K562 (cell line): ENCODE measurements around the gene NTSR1. TPM values are rescaled to one million over a fixed set of nuclear protein-coding genes. Genes with fewer than 3 reads are reported as not detected.

Experiments
- ATAC-seq: fragments of 200-7000 bp; cut with Tn5 transposase; 3 replicates; pipeline ENCODE4 v1.9.1; 2020; ENCODE audit warnings: moderate library complexity
- BruUV-seq: library from RNA; stranded (reverse); fragments of 400-500 nt; replicated peaks from 2 replicates; lab custom pipeline; 2021; lab: Mats Ljungman, UMichigan
- CTCF ChIA-PET: fragments of 300-600 bp; formaldehyde crosslinking; extraction: SDS; loops from one replicate; lab custom pipeline; 2021; ENCODE audit warnings: low intra/inter-chr PET ratio; lab: Yijun Ruan, JAX
- POLR2A ChIA-PET: fragments of 300-600, 350-650 bp; sonication (Branson Sonifier 250); formaldehyde crosslinking; extraction: SDS; loops from one replicate; lab custom pipeline; 2021; ENCODE audit warnings: antibody characterized with exemption, inconsistent platforms; lab: Yijun Ruan, JAX
- DNase-seq, 4 experiments: peaks; one replicate each; pipeline versions ENCODE4 v3.0.0 to v3.0.0-alpha.2; 2011 to 2018; ENCODE audit warnings: low spot score in 3 of 4, mixed read lengths in 3 of 4; ENCODE audit errors: extremely low read depth in 1 of 4
- FAIRE-seq: peaks from 2 replicates; lab custom pipeline; 2011; peaks lifted over from hg19 to GRCh38; lab: Jason Lieb, UNC
- H2AFZ ChIP-seq: 2 replicates; pipeline ENCODE4 v1.6.0; 2011; ENCODE audit warnings: low read depth, low read length, control low read depth, inconsistent platforms
- H3K27ac ChIP-seq: fragments of 200-600 bp; 3 replicates; pipeline ENCODE4 v1.8.0; 2011; ENCODE audit warnings: low read depth, mild to moderate bottlenecking, control low read depth, inconsistent platforms, low read length, moderate library complexity, mixed read lengths; ENCODE audit errors: extremely low read depth
- H3K27me3 ChIP-seq, 2 experiments: fragments of 300-600 bp in 1 of 2; 2 replicates in 1 of 2; 3 replicates in 1 of 2; pipeline versions ENCODE4 v1.6.0 to v1.8.0; 2011; ENCODE audit warnings: inconsistent platforms in 2 of 2, low read length in 2 of 2, mild to moderate bottlenecking in 1 of 2, mixed read lengths in 1 of 2, moderate library complexity in 1 of 2; ENCODE audit not compliant: control insufficient read depth in 2 of 2, insufficient read depth in 2 of 2
- H3K36me3 ChIP-seq: fragments of 300-600 bp; 3 replicates; pipeline ENCODE4 v1.8.0; 2011; ENCODE audit warnings: mild to moderate bottlenecking, low read length, inconsistent platforms; ENCODE audit not compliant: control insufficient read depth, insufficient read depth
- H3K4me1 ChIP-seq, 2 experiments: fragments of 200-600 bp in 1 of 2; replicated peaks in 1 of 2; 2 replicates in 1 of 2; 3 replicates in 1 of 2; pipeline versions ENCODE4 v1.5.1 to v1.8.0; 2011; ENCODE audit warnings: inconsistent platforms in 2 of 2, low read length in 2 of 2, mild to moderate bottlenecking in 1 of 2, mixed read lengths in 1 of 2, moderate library complexity in 1 of 2; ENCODE audit not compliant: control insufficient read depth in 2 of 2, insufficient read depth in 2 of 2
- H3K4me2 ChIP-seq: 2 replicates; pipeline ENCODE4 v1.6.1; 2011; ENCODE audit warnings: low read length, control low read depth, inconsistent platforms, mixed read lengths; ENCODE audit not compliant: insufficient read depth
- H3K4me3 ChIP-seq: fragments of 200-600 bp; sonication (generic), shearing (Covaris generic); 2 replicates; pipeline ENCODE4 v1.5.1; 2016; ENCODE audit warnings: control low read depth, inconsistent platforms
- H3K79me2 ChIP-seq: fragments of 200-600 bp; 3 replicates; pipeline ENCODE4 v1.8.0; 2011; ENCODE audit warnings: low read length, inconsistent platforms; ENCODE audit not compliant: control insufficient read depth, insufficient read depth
- H3K9ac ChIP-seq, 2 experiments: 2 replicates each; pipeline versions ENCODE4 v1.6.0 to v1.6.1; 2011; ENCODE audit warnings: low read depth in 2 of 2, low read length in 2 of 2, control low read depth in 1 of 2, inconsistent platforms in 1 of 2, mild to moderate bottlenecking in 1 of 2, mixed read lengths in 1 of 2; ENCODE audit not compliant: insufficient read depth in 1 of 2
- H3K9me1 ChIP-seq: one replicate; pipeline ENCODE4 v1.6.0; 2011; ENCODE audit warnings: inconsistent platforms, mild to moderate bottlenecking, low read length, moderate library complexity; ENCODE audit not compliant: control insufficient read depth, insufficient read depth
- H3K9me3 ChIP-seq: replicated peaks from 2 replicates; pipeline ENCODE4 v1.5.1; 2011; ENCODE audit warnings: low read depth, low read length, inconsistent platforms; ENCODE audit not compliant: control insufficient read depth, insufficient read depth
- H4K20me1 ChIP-seq: replicated peaks from 2 replicates; pipeline ENCODE4 v1.6.1; 2011; ENCODE audit warnings: low read length, inconsistent platforms, mixed read lengths; ENCODE audit not compliant: control insufficient read depth, insufficient read depth
- HBP1 ChIP-seq: fragments of 450-650 bp; formaldehyde crosslinking; IDR thresholded peaks from 2 replicates; pipeline ENCODE4 v1.4.0; 2022; ENCODE audit warnings: missing genetic modification characterization
- POLR2G ChIP-seq: fragments of 200-400 bp; formaldehyde crosslinking; IDR thresholded peaks from 2 replicates; pipeline ENCODE4 v1.6.1; 2017; ENCODE audit warnings: low read depth, mild to moderate bottlenecking, antibody characterized with exemption, low read length, moderate library complexity
- SP1 ChIP-seq: sonication (generic); formaldehyde crosslinking; IDR thresholded peaks from 2 replicates; pipeline ENCODE4 v1.8.1; 2022; ENCODE audit warnings: mild to moderate bottlenecking, missing genetic modification reagents
- TBP ChIP-seq: optimal IDR thresholded peaks from 2 replicates; pipeline ENCODE3; 2011; ENCODE audit warnings: low read depth, low read length, improper control_type of control experiment
- TEAD2 ChIP-seq: fragments of 450-650 bp; IDR thresholded peaks from 2 replicates; pipeline ENCODE4 v1.6.1; 2016; ENCODE audit warnings: missing genetic modification characterization, control low read depth, missing compliant biosample characterization
- ZNF318 ChIP-seq, 2 experiments: fragments of 450-650 bp; IDR thresholded peaks; 2 replicates each; pipeline ENCODE4 v1.6.1; 2016; ENCODE audit warnings: mild to moderate bottlenecking in 2 of 2, borderline replicate concordance in 1 of 2, low read depth in 1 of 2, moderate library complexity in 1 of 2
- ZNF324 ChIP-seq: fragments of 250-450 bp; sonication (Bioruptor Pico); IDR thresholded peaks from 2 replicates; pipeline ENCODE4 v1.4.0; 2020; ENCODE audit warnings: mild to moderate bottlenecking
- ZNF592 ChIP-seq: fragments of 450-650 bp; IDR thresholded peaks from 2 replicates; pipeline ENCODE4 v1.6.1; 2017; ENCODE audit warnings: antibody characterized with exemption, mild to moderate bottlenecking
- WGBS: fragments of 100-300 bp; shearing (Covaris generic); methylation state at CpG from one replicate; pipeline ENCODE4 v1.1.6; 2016; ENCODE audit warnings: low coverage, mixed read lengths; ENCODE audit not compliant: insufficient coverage; ENCODE audit errors: missing lambda C conversion rate; 5-methylcytosine and 5-hydroxymethylcytosine counted together
- in situ Hi-C: fragments of 300-500 bp; cut with MboI; formaldehyde crosslinking; loops from 4 replicates; pipeline ENCODE4 v1.15.0; 2018; ENCODE audit warnings: inconsistent platforms, mixed read lengths
- intact Hi-C: fragments of 100-400 bp; cut with micrococcal nuclease; formaldehyde crosslinking; loops from 2 replicates; pipeline ENCODE4 v1.14.2; 2022
- polyA plus RNA-seq, 8 experiments: library from polyadenylated mRNA; depleted of rRNA in 4 of 8; stranded (reverse) in 5 of 8; unstranded in 3 of 8; fragments of >200 nt; fragmentation: Nextera tagmentation in 2 of 8; fragmentation: Illumina TruSeq in 1 of 8; extraction: Ambion mirVana in 2 of 8; extraction: Trizol in 1 of 8; gene quantifications; 2 replicates each; pipeline versions ENCODE4 v1.2.1 to v1.2.3, GENCODE V29; 2011 to 2014; ENCODE audit warnings: inconsistent platforms in 1 of 8, missing spikeins in 1 of 8
- total RNA-seq, 7 experiments: library from RNA; depleted of rRNA in 6 of 7; stranded (reverse); fragments of >200 nt in 6 of 7; fragmentation: Illumina TruSeq in 2 of 7; extraction: Trizol in 2 of 7; gene quantifications; 2 replicates each; pipeline versions ENCODE4 v1.2.1 to v1.2.3, GENCODE V29; 2011 to 2021; ENCODE audit warnings: low replicate concordance in 1 of 7

Gene NTSR1
- total and polyA plus RNA-seq, 9 of the 15 experiments (the other 6 are each of a cell fraction or from before 2014, with no cell fraction given): 0.04 to 0.40 (median 0.13) TPM; not detected in 3

GRCh38 chr20:62723351-62723750, 14.7 kb downstream of the NTSR1 start:
- ChIA-PET CTCF (no interaction called here), POLR2A (interaction anchor here (0.7 to 1.5 kb wide), 2 partner anchors 10 to 14 kb away, joined by 3 read pairs; no protein-coding TSS in a partner anchor)
- Histone ChIP-seq H3K79me2 (no peaks in the 10 kb centered on the region), H4K20me1 (0 out of 2 replicates have a peak, but pooled peaks cover 3% of the 10 kb centered on the region), H3K9me3 (0 out of 2 replicates have a peak, but pooled peaks cover 2% of the 10 kb centered on the region), H3K27me3 (peaks cover 74 to 75% of the 10 kb centered on the region in 2 experiments), H3K4me3 (no peak overlapping the region), H3K4me2 (no peak overlapping the region), H3K4me1 (peaks cover under 1 to 19% of the 10 kb centered on the region in 2 experiments; a peak in 3 of 5 replicates), H3K27ac (no peak overlapping the region), H3K9ac (no peak overlapping the region), H3K36me3 (no peaks in the 10 kb centered on the region), H2AFZ (no peak overlapping the region), H3K9me1 (no peaks in the 10 kb centered on the region)
- WGBS: 2% methylated on average over 12 of the region's 13 CpGs
- DNase-seq (no peak), FAIRE-seq (no peak), ATAC-seq (no peak)
- in situ Hi-C loops: no loop called here
- intact Hi-C loops: no loop called here
- BruUV-seq: no TSS peak
- no peak for TF ChIP-seq ZNF324 (CRISPR knock-in tag)
- TF ChIP-seq POLR2G: no peak
- no peak for TF ChIP-seq HBP1 (CRISPR knock-in tag)
- no peak for TF ChIP-seq TEAD2 (tag)
- TF ChIP-seq ZNF592: no peak
- no peak for TF ChIP-seq SP1 (CRISPR knock-in tag)
- TF ChIP-seq ZNF318 (IDR thresholded peaks at IDR 0.05; ENCODE audit: borderline replicate concordance in 1 of 2, low read depth in 1 of 2): no peak
- TF ChIP-seq TBP: no peak
